PC-3 (cell line): ENCODE measurements around the gene CYP2S1.

Experiments used
- CTCF ChIP-seq: fragments of 300-600 bp; sonication (generic); conservative IDR thresholded peaks from 2 replicates; pipeline ENCODE4 v1.5.1; 2017; ENCODE audit warnings: antibody characterized with exemption, low read depth, mild to moderate bottlenecking, low read length
- EZH2 ChIP-seq: fragments of 300-600 bp; sonication (generic); IDR thresholded peaks from one replicate; pipeline ENCODE4 v1.6.1; 2017; ENCODE audit warnings: antibody characterized with exemption, mild to moderate bottlenecking, low read length; ENCODE audit not compliant: unreplicated experiment

- no peak for TF ChIP-seq EZH2
- TF ChIP-seq CTCF, result no peak
These were observed 13.4 kb downstream of the CYP2S1 start for GRCh38 chr19:41206456-41206855.
